CD14-positive monocyte (primary cell): Measurements from ENCODE around the gene RPS6KA5. TPM values are rescaled to one million over a fixed set of nuclear protein-coding genes. Genes with fewer than 3 reads are reported as not detected.

ENCODE experiments used
- DNase-seq, 3 donors: peaks; one replicate each; pipeline ENCODE4 v3.0.0-alpha.2; 2011 to 2022
- H2AFZ ChIP-seq: 2 replicates; pipeline ENCODE4 v1.6.0; 2012; ENCODE audit warnings: mild to moderate bottlenecking, low read depth, low read length, inconsistent platforms; ENCODE audit not compliant: insufficient read depth, poor library complexity, severe bottlenecking
- H3K27ac ChIP-seq, 2 donors: 1 replicate in 1 of 2; 2 replicates in 1 of 2; pipeline ENCODE4 v1.5.1; 2012 to 2013; ENCODE audit warnings: low read length in 2 of 2, control low read depth in 1 of 2, inconsistent platforms in 1 of 2, low read depth in 1 of 2, mild to moderate bottlenecking in 1 of 2
- H3K27me3 ChIP-seq, 2 donors: one replicate each; pipeline versions ENCODE4 v1.6.0 to v1.6.1; 2011 to 2013; ENCODE audit warnings: low read length in 2 of 2; ENCODE audit not compliant: control insufficient read depth in 2 of 2, insufficient read depth in 2 of 2
- H3K36me3 ChIP-seq, 2 donors: replicated peaks in 1 of 2; 1 replicate in 1 of 2; 2 replicates in 1 of 2; pipeline versions ENCODE4 v1.5.1 to v1.6.1; 2012 to 2013; ENCODE audit warnings: low read length in 2 of 2, control low read depth in 1 of 2, inconsistent platforms in 1 of 2, mild to moderate bottlenecking in 1 of 2; ENCODE audit not compliant: insufficient read depth in 2 of 2, control insufficient read depth in 1 of 2
- H3K4me1 ChIP-seq, 2 donors: 1 replicate in 1 of 2; 2 replicates in 1 of 2; pipeline versions ENCODE4 v1.5.1 to v1.6.1; 2012 to 2013; ENCODE audit warnings: low read length in 2 of 2, control low read depth in 1 of 2, inconsistent platforms in 1 of 2, mild to moderate bottlenecking in 1 of 2, moderate library complexity in 1 of 2; ENCODE audit not compliant: insufficient read depth in 2 of 2, control insufficient read depth in 1 of 2
- H3K4me2 ChIP-seq: replicated peaks from 2 replicates; pipeline ENCODE3; 2012; ENCODE audit warnings: low read length, moderate library complexity, mild to moderate bottlenecking; ENCODE audit not compliant: poor library complexity, severe bottlenecking; ENCODE audit errors: extremely low read depth
- H3K4me3 ChIP-seq, 3 experiments: fragments of 200-600 bp in 1 of 3; sonication (generic) in 1 of 3; replicated peaks in 1 of 3; 1 replicate in 2 of 3; 2 replicates in 1 of 3; pipeline ENCODE4 v1.5.1; 2011 to 2013; ENCODE audit warnings: low read length in 3 of 3, mild to moderate bottlenecking in 3 of 3, control low read depth in 2 of 3, low read depth in 2 of 3, inconsistent platforms in 1 of 3, moderate library complexity in 1 of 3
- H3K79me2 ChIP-seq: 2 replicates; pipeline ENCODE4 v1.6.0; 2012; ENCODE audit warnings: mild to moderate bottlenecking, control low read depth, inconsistent platforms, low read length, moderate library complexity; ENCODE audit not compliant: insufficient read depth
- H3K9ac ChIP-seq: 2 replicates; pipeline ENCODE4 v1.6.0; 2017; ENCODE audit warnings: low read length, mild to moderate bottlenecking; ENCODE audit not compliant: insufficient read depth, poor library complexity, severe bottlenecking
- H3K9me3 ChIP-seq, 2 donors: replicated peaks in 1 of 2; 1 replicate in 1 of 2; 2 replicates in 1 of 2; pipeline versions ENCODE4 v1.5.1 to v1.6.1; 2012 to 2013; ENCODE audit warnings: low read length in 2 of 2, control low read depth in 1 of 2; ENCODE audit not compliant: control insufficient read depth in 1 of 2, insufficient read depth in 1 of 2
- H4K20me1 ChIP-seq: 2 replicates; pipeline ENCODE4 v1.6.0; 2012; ENCODE audit warnings: mild to moderate bottlenecking, low read length, control low read depth, moderate library complexity; ENCODE audit not compliant: insufficient read depth
- H3K27ac Mint-ChIP-seq, 7 donors: one replicate each; pipeline ENCODE4 v1.8.0; 2020; ENCODE audit warnings: mild to moderate bottlenecking in 7 of 7, mixed read lengths in 7 of 7, moderate library complexity in 6 of 7, inconsistent platforms in 2 of 7
- H3K27me3 Mint-ChIP-seq, 3 donors: one replicate each; pipeline ENCODE4 v1.8.0; 2021 to 2022; ENCODE audit warnings: low read depth in 3 of 3, mild to moderate bottlenecking in 3 of 3, mixed read lengths in 3 of 3, moderate library complexity in 3 of 3, inconsistent platforms in 1 of 3
- H3K36me3 Mint-ChIP-seq, 2 donors: one replicate each; pipeline ENCODE4 v1.8.0; 2020; ENCODE audit warnings: mixed read lengths in 2 of 2, inconsistent platforms in 1 of 2, mild to moderate bottlenecking in 1 of 2
- H3K4me1 Mint-ChIP-seq: one replicate; pipeline ENCODE4 v1.8.0; 2020; ENCODE audit warnings: mild to moderate bottlenecking, mixed read lengths
- H3K4me3 Mint-ChIP-seq, 2 donors: one replicate each; pipeline ENCODE4 v1.8.0; 2020; ENCODE audit warnings: mild to moderate bottlenecking in 2 of 2, mixed read lengths in 2 of 2, moderate library complexity in 1 of 2
- H3K9me3 Mint-ChIP-seq, 7 donors: one replicate each; pipeline ENCODE4 v1.8.0; 2020 to 2022; ENCODE audit warnings: mixed read lengths in 7 of 7, mild to moderate bottlenecking in 6 of 7, moderate library complexity in 6 of 7, inconsistent platforms in 2 of 7
- WGBS: methylation state at CpG from one replicate; pipeline ENCODE4 v1.1.5; 2013; ENCODE audit warnings: missing lambda C conversion rate; ENCODE audit not compliant: insufficient coverage; 5-methylcytosine and 5-hydroxymethylcytosine counted together
- intact Hi-C, 2 donors: fragments of 100-400 bp; cut with micrococcal nuclease; formaldehyde crosslinking; loops; one replicate each; pipeline versions ENCODE4 v1.15.0 to v1.15.1; 2023
- polyA plus RNA-seq, 3 donors: library from polyadenylated mRNA; depleted of rRNA in 1 of 3; unstranded in 2 of 3; stranded (reverse) in 1 of 3; fragments of 300-500 nt in 2 of 3; fragments of >200 nt in 1 of 3; fragmentation: Illumina TruSeq in 2 of 3; gene quantifications; 1 replicate in 2 of 3; 2 replicates in 1 of 3; pipeline ENCODE4 v1.2.3, GENCODE V29; 2012 to 2021
- TF ChIP-seq, protein P1 (sequence below): fragments of 200-600 bp; IDR thresholded peaks from one replicate; pipeline ENCODE4 v1.8.0; 2022; ENCODE audit warnings: antibody characterized with exemption, mild to moderate bottlenecking

RPS6KA5 gene
- polyA plus RNA-seq, 3 donors, result 4.4 to 10.1 (median 7.9) TPM

DNA sequence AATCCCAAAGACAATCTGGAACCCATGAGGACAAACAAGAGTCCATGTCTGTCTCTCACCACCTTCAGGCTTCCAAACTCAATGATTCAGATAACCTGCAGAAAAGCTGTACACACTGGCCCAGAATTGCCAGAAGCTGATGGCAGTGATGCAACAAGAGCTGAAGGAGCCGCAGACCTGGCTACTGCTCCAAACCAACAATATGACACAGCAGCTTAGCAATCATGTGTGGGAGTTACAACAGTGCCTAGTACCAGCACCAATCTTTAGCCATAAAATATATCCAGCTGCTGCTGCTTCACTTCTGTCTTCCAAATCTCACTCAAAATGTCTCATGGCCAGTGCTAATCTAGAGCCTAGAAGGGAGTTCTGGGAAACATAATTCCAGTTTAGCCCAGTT lies 22.0 kb downstream of the RPS6KA5 start:
- Mint-ChIP-seq H3K4me3 (no peak overlapping the region), H3K4me1 (peaks cover 17% of the 10 kb centered on the region), H3K27me3 (no peaks in the 10 kb centered on the region), H3K27ac (no peak overlapping the region), H3K36me3 (peaks cover 2 to 7% of the 10 kb centered on the region in 2 donors), H3K9me3 (peaks cover 4 to 8% (median 6%) of the 10 kb centered on the region in 7 donors)
- peak; percentile 20 to 38 (median 31) for DNase-seq
- Histone ChIP-seq H2AFZ (no peak overlapping the region), H3K36me3 (no peaks in the 10 kb centered on the region), H3K9me3 (peaks cover 0 to 4% of the 10 kb centered on the region in 2 donors), H3K4me1 (peaks cover 6 to 11% of the 10 kb centered on the region in 2 donors), H3K4me2 (no peak overlapping the region), H3K79me2 (peaks cover 5% of the 10 kb centered on the region), H3K9ac (no peak overlapping the region), H3K4me3 (no peak overlapping the region), H4K20me1 (peaks cover 29% of the 10 kb centered on the region), H3K27ac (no peak overlapping the region), H3K27me3 (no peaks in the 10 kb centered on the region)
- TF ChIP-seq, protein P1, sequence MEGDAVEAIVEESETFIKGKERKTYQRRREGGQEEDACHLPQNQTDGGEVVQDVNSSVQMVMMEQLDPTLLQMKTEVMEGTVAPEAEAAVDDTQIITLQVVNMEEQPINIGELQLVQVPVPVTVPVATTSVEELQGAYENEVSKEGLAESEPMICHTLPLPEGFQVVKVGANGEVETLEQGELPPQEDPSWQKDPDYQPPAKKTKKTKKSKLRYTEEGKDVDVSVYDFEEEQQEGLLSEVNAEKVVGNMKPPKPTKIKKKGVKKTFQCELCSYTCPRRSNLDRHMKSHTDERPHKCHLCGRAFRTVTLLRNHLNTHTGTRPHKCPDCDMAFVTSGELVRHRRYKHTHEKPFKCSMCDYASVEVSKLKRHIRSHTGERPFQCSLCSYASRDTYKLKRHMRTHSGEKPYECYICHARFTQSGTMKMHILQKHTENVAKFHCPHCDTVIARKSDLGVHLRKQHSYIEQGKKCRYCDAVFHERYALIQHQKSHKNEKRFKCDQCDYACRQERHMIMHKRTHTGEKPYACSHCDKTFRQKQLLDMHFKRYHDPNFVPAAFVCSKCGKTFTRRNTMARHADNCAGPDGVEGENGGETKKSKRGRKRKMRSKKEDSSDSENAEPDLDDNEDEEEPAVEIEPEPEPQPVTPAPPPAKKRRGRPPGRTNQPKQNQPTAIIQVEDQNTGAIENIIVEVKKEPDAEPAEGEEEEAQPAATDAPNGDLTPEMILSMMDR, result no peak
- intact Hi-C loops, result no loop called here
- WGBS, result no CpG with 5 or more reads among the region's 1 CpG

DNA sequence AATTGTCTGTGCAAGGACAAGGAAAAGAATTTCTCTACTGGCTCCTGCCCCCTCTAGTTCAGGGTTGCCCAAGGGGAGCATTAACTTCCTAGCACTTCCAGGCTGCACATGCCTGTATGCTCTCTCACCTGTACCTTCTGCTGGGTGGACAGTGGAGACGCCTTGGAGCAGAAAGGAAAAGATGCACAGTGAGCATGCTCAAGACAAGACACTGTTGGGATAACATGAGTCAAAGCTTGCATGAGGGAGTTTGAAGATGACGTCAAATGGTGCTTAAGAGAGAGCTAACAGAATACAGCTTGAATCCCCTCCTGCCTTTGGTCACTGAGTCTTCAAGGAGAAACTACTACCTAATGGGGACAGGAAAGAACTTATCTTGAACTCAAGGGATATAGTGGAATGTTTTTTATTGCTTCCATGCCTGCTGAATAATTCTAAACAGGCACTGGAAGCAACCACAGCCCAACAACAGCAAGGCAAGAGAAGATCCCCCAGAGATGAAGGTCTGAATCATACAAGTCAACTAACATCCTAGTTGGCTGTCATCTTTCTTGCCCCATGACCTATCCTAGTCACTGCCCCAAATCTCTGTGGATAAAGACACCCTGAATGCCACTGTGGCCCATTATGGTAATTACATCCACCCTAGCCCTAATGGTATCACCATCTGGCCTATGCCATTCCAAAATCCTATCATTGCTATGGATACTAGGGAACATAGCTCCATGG lies 23.5 kb downstream of the RPS6KA5 start:
- Histone ChIP-seq H3K27ac (no peak overlapping the region), H3K27me3 (no peaks in the 10 kb centered on the region), H3K4me1 (peaks cover 12 to 17% of the 10 kb centered on the region in 2 donors), H3K4me2 (no peak overlapping the region), H2AFZ (no peak overlapping the region), H3K9me3 (peaks cover 0 to 4% of the 10 kb centered on the region in 2 donors), H4K20me1 (peaks cover 26% of the 10 kb centered on the region), H3K9ac (no peak overlapping the region), H3K36me3 (no peaks in the 10 kb centered on the region), H3K79me2 (peaks cover 5% of the 10 kb centered on the region), H3K4me3 (no peak overlapping the region)
- Mint-ChIP-seq H3K9me3 (peaks cover 4 to 8% (median 6%) of the 10 kb centered on the region in 7 donors), H3K27me3 (no peaks in the 10 kb centered on the region), H3K27ac (no peak overlapping the region), H3K4me1 (peaks cover 24% of the 10 kb centered on the region), H3K4me3 (no peak overlapping the region), H3K36me3 (peaks cover 2 to 7% of the 10 kb centered on the region in 2 donors)
- TF ChIP-seq, protein P1, result no peak
- WGBS, result no CpG with 5 or more reads among the region's 2 CpGs
- no peak for DNase-seq
- intact Hi-C loops, result no loop called here
